ENCODE data around the gene PRELID3B.
"Not testable (repeated sequence)": the region's sequence is repeated elsewhere in the genome, so short reads cannot be mapped to it uniquely, and the experiment has no call there.

PRELID3B gene

DNA sequence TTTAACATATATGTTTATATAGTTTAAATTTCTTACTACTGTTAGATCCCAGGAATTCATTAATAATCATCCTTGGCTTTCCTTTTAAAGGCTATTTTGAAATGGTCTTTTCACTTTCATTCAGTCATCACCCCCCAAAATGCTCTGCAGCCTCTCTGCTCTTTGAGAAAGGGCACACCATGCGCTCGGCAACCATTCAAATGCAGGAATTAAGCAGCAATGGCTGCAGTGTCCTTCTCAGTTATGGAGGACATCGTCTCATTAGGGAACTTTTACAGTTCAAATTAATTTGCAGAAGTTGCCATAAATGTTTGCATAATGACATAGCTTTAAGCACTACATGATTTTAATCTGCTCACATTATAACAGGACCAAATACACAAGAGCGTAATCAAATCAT lies 17.1 kb downstream of the PRELID3B start:
- no peak for DNase-seq (ENCODE audit: low read depth)

DNA sequence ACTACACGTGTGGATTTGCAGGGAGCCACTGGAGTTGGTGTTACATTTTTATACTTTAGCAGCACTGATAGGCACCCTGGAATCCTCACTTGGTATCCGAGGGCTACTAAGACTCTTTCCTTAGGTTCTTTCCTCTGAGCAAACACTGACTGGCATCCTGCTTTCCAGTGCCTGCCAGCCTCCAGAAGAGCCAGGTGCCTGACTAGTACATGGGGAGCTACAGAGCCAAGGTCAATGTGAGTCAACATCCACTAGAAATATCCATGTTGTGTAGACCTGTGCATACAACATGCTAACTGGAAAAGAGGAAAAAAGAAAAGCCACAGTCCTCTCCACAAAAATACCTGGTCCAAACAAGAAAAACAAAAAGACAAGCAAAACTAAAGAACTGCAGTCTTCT lies 17.5 kb downstream of the PRELID3B start:
- no peak for DNase-seq (ENCODE audit: low read depth)

DNA sequence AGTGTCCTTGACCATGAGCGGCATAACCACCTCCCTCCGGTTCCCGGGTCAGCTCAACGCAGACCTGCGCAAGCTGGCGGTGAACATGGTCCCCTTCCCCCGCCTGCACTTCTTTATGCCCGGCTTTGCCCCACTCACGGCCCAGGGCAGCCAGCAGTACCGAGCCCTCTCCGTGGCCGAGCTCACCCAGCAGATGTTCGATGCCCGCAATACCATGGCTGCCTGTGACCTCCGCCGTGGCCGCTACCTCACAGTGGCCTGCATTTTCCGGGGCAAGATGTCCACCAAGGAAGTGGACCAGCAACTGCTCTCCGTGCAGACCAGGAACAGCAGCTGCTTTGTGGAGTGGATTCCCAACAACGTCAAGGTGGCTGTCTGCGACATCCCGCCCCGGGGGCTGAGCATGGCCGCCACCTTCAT lies 18.5 kb downstream of the PRELID3B start:
- DNase-seq (ENCODE audit: low read depth): no peak

DNA sequence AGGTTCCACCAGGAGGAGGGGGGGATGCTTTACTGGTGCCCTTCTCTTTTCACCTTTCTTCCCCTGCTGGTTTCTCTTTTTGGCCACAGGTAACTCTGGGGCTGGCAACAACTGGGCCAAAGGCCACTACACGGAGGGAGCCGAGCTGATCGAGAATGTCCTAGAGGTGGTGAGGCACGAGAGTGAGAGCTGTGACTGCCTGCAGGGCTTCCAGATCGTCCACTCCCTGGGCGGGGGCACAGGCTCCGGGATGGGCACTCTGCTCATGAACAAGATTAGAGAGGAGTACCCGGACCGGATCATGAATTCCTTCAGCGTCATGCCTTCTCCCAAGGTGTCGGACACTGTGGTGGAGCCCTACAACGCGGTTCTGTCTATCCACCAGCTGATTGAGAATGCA lies 19.0 kb downstream of the PRELID3B start:
- DNase-seq (ENCODE audit: low read depth): no peak

DNA sequence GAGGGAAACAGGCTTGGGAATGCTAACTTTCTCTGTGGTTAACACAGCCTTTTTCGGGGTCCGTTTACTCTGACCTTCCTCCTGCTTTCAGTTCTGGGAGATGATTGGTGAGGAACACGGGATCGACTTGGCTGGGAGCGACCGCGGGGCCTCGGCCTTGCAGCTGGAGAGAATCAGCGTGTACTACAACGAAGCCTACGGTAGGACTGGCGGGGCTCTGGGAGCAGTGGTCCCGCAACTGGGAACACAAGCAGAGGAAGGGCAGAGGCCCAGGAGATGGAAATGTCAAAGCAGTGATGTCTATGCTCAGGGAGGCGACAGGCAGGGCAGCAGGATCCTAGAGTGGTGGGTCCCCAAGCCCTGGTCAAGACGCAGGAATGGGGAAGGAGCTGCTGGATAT lies 19.8 kb downstream of the PRELID3B start:
- DNase-seq (ENCODE audit: low read depth): no peak

DNA sequence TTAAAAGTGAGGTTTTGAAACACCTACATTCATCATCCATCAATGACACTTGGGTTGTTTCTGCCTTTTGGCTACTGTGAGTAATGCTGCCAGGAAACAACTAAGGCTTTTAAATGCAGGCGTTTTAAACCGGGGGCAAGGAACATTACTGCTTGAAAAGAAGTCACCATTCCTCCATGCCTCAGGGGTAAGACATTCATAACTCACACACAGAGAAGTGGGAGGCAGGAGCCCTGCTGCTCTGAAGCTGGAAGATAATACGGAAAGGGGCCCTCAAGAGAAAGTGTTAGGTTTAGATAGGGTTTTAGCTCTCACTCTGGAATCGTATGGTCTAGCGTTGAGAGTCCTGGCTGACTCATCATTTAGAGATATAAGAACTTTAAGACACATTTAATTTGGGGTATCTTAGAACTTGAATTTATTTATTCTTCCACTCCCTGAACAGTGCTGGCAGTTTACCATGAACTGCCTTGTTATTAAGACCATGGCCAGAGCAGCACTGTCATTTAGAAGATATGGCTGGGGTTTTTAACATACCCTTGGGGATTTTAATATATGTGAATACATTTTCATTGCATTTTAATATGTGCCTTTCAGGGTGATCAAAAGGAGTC lies 21.5 kb downstream of the PRELID3B start:
- DNase-seq (ENCODE audit: low read depth): no peak

DNA sequence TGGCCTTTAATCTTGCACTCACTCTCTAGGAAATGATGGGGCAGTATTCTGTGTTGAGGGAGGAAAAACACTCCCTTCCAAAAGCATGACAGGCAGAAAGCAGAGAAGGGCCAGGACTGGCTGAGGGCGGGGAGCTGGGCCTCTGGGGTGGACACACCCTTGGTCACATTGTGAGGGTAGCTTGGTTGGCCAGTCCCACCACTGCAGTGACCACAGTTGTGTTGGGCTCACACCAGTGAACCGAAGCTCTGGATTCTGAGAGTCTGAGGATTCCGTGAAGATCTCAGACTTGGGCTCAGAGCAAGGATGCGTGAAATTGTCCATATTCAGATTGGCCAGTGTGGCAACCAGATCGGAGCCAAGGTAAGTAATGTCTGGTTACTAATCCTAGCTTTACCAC lies 23.4 kb downstream of the PRELID3B start, which contains the start of gene TUBB1:
Gene TUBB1, plus strand, starts transcription at position 213 of the 400 bp plus-strand sequence. Its CDS starts 94 bp downstream, at position 307.
- no peak for DNase-seq (ENCODE audit: low read depth)

DNA sequence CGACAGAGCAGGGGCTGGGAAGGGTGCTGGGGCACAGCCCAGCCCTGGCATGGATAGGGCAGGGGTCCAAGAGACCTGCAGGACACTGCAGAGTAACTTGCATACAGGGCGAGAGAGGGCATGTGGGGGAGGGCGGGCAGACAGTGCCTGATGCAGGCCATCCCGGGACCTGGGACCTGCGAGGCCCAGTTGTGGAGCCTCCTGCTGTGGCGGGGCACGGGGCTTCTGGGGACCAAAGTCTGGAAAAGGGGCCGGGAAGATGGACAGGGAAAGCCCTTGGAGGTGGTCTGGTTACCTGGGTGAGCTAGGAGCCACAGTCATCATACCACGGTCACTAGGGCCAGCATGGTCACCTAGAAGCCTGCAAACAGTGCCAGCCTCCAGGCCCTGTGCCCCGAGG lies 23.8 kb downstream of the PRELID3B start:
- no peak for DNase-seq (ENCODE audit: low read depth)

DNA sequence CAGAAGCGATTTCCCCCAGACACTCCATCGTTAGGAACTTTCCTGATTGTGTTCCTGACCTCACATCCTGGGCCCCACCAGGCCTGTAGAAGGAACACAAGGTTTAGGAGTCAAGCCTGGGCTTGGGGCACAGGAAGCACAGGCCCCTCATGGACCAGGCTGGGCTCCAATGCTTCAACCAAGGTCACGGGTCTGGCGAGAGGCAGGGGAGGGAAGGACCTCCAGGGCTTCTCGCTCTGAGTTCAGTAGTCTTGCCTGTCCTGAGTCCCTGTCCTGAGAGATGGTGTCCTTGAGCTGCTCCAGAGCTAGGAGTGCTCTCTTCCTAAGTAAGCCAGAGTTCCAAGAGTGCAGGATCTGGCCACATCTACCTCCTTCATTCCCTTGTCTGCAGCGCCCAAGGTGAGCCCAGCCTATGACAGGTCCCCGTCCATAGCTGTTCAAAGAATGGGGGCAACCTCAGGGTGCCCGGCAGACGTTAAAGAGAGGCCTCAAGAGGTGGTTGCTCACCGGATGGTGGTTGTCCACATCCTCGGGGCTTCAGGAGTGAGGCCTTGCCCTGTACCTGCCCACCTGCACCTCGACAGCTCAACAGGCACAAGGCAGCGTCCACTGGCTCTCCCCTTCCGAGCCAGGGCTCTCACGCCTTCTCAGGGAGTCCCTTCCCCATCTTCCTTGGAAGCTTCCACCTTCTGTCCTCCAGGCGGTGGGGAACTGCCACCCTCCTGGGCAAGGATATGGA lies 24.9 kb downstream of the PRELID3B start:
- no peak for DNase-seq (ENCODE audit: low read depth)

DNA sequence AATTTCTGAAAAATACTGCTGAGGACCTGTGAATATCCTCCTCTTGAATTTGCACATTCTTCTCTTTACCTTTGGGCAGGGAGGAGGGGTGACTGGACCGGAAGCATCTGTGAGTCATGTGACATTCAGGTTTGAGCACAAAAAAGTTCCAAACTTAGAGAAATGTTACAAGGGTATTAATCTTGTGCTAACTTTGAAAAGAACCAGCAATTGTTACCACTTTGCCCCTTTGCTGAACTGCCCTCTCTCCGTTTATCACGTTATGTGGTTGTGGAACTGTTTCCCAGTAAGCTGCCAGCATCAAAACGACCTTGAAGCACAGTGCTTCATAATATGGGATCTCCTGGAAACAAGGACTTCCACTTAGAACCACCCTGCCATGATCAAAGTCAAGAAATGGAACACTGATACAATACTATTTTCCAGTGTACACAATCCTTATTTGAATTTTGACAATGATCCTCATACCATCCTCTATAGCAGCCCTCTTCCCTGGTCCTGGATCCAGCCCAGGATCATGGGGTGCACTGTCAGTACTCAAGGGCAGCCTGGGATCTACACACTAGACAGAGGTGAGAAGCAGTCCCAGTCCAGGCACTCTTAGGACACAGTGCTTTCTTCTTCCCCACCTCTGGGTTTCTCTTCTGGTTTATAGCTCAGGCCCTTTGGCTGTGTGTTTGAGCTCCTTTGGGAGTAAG lies 25.6 kb downstream of the PRELID3B start:
- DNase-seq (ENCODE audit: low read depth): no peak

DNA sequence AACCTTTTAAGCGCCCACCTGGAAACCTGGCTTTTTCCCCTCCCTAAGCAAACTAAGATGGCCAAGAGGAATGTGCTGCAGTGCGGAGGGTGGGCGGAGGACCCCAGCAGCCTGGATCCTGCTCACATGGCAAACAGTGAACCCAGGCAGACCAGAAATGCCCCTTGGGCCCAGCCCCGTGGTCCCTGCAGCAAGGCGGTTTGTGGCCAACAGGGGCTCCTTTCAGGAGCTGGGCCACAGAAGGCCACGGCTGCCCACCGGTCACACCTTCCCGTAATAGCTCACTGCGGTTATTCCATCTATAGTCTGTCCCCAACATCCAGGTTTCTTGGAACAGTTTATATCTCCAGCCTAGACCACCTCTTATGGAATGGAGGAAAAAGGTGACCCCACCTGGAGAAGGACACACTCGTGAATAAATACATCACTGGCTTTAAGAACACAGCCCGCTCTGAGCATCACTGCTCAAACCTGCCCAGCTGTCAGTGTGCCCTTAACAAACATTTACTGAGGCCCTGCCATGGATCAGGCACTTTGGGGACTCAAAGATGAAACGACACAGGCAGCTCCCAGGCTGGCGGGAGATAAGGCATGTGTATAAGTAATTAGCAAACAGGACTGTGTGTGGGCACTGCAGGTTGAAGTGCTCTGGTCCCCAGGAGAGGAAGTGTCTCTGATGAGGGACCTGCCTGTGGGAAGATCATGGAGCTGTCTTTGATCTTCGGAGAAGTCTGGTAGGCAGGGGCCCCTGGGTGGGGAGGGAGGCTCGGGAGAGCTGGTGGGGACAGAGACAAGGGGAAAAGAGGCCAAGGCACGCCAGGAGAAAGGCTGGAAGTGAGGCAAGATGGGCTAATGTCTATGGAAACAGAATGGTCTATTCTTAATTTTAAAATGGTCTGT lies 26.5 kb downstream of the PRELID3B start:
- no peak for DNase-seq (ENCODE audit: low read depth)

DNA sequence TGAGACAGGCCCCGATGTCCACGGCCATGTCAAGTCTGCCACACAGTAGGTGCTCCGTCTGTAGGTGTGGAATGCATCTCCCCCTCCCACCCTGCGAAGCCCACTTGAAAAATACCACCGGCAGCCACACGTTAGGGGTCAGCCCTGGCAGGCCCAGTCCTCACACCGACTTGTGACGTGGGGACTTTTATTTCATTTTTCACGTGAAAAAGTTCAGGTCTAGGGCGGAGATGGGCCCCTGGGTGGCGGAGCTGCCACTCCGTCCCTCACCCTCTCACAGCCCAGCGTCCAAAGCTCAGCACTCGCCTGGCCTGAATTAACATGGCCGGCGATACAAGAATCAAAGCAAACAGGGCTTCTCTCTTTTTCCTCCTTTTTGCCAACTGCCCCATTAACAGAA lies 27.2 kb downstream of the PRELID3B start:
- DNase-seq (ENCODE audit: low read depth): no peak

DNA sequence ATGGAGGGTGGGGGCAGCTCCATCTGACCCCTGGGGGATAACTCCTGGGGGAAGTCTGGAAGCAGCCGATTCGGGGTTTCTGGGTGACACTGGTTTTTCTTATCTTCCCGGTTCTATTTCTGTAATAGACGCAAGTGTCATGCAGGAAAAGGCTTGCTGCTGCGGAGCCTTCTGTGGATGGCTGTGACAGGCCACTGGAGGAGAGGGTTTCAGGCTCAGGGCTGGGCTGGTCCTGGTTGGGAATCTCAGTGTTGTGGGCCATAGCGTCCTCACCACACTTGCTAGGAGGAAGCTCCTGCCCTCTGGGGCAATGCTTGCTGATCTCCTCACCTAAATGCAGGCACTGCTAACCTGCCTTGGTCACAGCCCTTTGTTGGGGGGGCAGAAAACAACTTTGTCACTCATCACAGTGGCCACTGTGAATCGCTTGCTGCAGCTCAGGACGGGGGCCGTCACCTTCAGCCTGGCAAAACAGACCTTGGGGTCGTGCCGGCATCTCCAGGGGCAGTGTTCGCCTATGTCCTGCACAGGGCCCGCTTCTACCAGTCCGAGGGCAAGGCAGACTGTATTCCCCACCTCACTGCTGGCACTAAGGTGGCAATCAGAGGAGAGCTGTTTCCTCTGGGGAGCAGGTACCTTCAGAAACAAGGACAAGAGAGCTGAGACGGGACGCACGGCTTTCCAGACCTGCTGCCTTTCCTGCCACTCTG lies 27.8 kb downstream of the PRELID3B start:
- no peak for DNase-seq (ENCODE audit: low read depth)

DNA sequence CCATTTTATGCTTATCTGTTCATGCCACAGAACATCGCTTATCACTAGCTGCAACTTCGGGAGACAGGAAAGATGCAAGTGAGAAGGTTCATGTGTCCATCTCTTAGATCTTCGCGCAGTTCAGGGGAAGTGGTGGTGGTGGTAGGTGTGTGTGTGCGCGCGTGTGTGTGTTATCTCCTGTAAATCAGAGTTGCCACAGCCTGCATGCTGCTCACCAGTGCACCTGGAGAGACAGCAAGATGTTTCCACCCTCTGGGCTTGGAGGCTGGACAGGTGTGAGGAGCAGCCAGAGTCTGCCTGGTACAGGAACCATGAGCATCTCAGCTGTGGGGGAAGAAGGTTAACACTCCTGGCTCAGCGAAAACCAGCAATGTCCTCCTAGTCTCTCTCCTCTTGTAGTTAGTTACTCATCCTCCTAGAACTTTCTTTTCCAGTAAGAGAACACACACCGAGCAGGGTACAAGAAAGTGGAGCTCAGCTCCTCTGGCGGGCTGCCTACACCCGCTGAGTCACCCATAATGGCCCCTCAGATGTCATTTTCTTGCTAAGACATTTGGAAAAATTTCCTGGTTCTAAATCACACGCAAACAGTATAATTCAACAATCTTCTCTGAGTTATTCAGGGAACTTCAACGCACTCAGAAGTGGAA lies 28.5 kb downstream of the PRELID3B start:
- DNase-seq (ENCODE audit: low read depth): no peak

DNA sequence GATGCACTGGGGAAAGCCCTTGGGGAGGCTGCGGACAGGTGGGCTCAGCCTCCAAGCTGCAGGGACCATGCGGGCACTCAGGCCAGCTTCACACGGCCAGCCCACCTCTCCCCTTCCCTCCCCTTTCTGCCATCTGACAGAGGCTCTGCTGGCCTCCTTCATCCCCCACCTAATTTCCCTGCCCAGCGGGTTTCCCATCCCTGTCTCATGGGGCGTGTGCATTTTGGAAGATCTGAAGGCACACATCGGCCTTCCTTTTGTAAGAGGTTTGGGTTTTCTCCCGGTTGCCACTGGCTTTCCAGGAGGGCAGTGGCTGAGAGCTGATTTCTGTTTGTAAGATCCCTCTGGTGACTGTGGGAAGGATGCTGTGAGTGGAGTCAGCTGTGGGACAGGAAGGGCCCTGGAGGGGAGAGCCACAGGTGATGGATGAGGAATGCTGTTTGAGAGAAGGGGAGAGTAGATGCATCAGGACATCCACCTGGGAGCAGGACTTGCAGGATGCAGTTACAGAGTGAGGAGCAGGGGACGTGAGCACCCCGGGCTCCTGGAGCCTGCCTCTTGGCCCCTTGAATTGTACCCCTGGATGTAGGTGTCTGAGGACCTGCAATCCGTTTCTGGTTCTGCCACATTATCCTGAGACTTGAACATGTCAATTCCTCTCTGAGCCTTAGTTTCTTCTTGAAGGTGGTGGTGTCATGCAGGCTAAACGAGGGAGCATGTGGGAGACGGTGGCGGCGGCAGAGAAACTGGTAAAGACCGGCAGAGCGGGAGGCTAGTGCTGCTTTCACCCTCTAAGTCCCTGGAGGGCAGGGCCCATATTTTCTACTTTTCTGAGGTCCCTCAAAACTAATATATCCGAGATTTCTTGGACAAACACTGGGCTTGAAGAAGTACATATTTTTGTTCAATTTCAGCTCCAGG lies 29.3 kb downstream of the PRELID3B start:
- DNase-seq (ENCODE audit: low read depth): no peak

DNA sequence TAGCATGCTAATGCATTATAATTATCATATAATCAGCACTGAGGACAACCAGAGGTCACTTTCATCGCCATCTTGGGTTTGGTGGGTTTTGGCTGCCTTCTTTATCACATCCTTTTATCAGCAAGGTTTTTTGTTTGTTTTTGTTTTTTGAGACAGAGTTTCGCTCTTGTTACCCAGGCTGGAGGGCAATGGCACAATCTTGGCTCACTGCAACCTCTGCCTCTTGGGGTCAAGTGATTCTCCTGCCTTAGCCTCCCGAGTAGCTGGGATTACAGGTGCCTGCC lies 30.8 kb downstream of the PRELID3B start:
- DNase-seq (ENCODE audit: low read depth): not testable (repeated sequence)

DNA sequence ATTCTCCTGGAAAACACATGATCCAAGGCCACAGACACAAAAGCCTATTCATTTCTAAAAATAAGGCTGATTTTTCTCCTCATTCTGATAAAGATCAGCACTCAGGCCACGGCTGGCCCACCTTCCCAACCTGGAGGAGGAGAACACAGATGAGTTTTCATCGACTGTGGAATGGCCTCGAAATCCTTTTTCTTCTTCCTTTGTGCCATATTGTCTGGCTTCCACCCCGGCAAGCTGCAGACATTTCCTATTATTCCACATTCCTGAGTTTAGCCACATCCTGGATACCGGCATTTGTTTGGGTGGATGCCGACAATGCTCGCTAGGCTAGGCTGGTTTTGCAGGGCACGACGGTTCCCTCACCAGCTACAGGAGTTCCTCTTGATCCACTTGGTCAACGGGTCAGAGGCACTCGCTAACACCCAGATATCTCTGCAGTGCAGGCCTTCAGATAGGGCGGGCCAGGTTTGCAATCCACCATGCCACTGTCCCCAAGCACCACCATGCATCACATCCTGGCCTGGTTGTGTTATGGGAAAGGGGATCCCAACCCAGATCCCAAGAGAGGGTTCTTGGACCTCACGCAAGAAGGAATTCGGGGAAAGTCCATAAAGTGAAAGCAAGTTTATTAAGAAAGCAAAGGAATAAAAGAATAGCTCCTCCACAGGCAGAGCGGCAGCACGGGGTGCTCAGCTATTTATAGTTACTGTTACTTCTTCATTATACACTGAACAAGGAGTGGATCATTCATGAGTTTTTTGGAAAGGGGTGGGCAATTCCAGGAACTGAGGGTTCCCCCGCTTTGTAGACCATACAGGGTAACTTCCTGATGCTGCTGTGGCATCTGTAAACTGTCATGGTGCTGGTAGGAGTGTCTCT lies 31.4 kb downstream of the PRELID3B start:
- no peak for DNase-seq (ENCODE audit: low read depth)

DNA sequence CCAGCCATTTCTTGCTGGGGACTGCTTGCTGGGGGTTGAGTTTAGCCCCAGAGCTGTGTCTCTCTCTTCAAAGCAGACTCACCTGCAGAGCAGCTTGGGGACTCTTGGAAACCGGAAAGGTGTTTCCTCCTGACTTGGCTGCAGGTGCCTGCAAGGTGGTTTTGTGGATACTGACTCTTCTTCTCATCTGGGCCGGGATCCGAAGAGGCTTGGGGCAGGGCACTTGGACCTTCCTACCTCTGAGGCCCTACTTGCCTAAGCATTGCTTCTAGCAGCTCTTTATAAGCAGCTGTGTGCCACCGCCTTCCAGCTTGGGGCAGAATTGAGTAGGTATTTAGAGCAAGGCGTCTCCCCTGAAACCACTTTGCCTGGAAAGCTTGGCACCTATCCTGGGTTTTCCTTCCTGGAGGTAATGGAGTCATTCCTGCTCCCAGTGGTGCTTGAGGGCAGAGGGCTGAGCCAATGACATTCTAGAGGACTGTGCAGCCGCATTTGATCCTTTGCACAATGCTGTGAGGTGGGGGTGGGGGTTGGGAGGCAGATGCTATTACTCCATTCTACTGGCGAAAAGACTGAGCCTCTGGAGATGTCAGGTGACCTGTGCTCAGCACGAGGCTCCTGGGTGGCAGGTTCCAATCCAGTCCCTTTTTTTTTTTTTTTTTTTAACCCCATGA lies 32.1 kb downstream of the PRELID3B start:
- no peak for DNase-seq (ENCODE audit: low read depth)
